H1 (cell line): ENCODE data around the gene SYNDIG1. TPM values are rescaled to one million over a fixed set of nuclear protein-coding genes. Genes with fewer than 3 reads are reported as not detected.

Source experiments
- EP300 ChIP-seq, 2 experiments: IDR thresholded peaks; 1 replicate in 1 of 2; 2 replicates in 1 of 2; pipeline ENCODE4 v1.6.1; 2011 to 2012; ENCODE audit warnings: low read depth in 2 of 2, low read length in 2 of 2, mild to moderate bottlenecking in 2 of 2, borderline replicate concordance in 1 of 2, inconsistent platforms in 1 of 2, moderate library complexity in 1 of 2
- SAP30 ChIP-seq: fragments of 300-600 bp; sonication (generic); IDR thresholded peaks from 2 replicates; pipeline ENCODE4 v1.7.1; 2012; ENCODE audit warnings: low read length, moderate library complexity, mild to moderate bottlenecking, inconsistent platforms; ENCODE audit not compliant: insufficient read depth, insufficient replicate concordance
- ZNF274 ChIP-seq: IDR thresholded peaks from 2 replicates; pipeline ENCODE4 v1.7.0; 2012; ENCODE audit warnings: low read length, borderline replicate concordance; ENCODE audit errors: extremely low read depth
- polyA plus RNA-seq, 7 experiments: library from polyadenylated mRNA; depleted of rRNA in 3 of 7; stranded (reverse) in 5 of 7; unstranded in 2 of 7; fragments of >200 nt in 5 of 7; fragments of 200-250 nt in 2 of 7; gene quantifications; 1 replicate in 5 of 7; 2 replicates in 1 of 7; 4 replicates in 1 of 7; pipeline versions ENCODE4 v1.2.1 to v1.2.3, GENCODE V29; 2011 to 2013; ENCODE audit warnings: missing spikeins in 2 of 7, mixed read lengths in 2 of 7
- total RNA-seq: library from RNA; stranded (reverse); fragmentation: NEBNext Ultra II Directional; extraction: Animal tissue kit (Norgen Biotek cat#: 25700); gene quantifications from 2 replicates; pipeline ENCODE4 v1.2.1, GENCODE V29; 2021
- TF ChIP-seq, protein P1 (sequence below), 3 experiments: IDR thresholded peaks; 1 replicate in 2 of 3; 2 replicates in 1 of 3; pipeline versions ENCODE4 v1.5.1 to v1.6.1; 2011; ENCODE audit warnings: low read length in 3 of 3, mild to moderate bottlenecking in 3 of 3, inconsistent platforms in 2 of 3, low read depth in 1 of 3, moderate library complexity in 1 of 3; ENCODE audit not compliant: insufficient read depth in 1 of 3; ENCODE audit errors: control extremely low read depth in 1 of 3

The SYNDIG1 gene
- total and polyA plus RNA-seq, 2 of the 8 experiments (the other 6 are each of a cell fraction or from before 2014, with no cell fraction given): 6.5 to 7.8 TPM

DNA sequence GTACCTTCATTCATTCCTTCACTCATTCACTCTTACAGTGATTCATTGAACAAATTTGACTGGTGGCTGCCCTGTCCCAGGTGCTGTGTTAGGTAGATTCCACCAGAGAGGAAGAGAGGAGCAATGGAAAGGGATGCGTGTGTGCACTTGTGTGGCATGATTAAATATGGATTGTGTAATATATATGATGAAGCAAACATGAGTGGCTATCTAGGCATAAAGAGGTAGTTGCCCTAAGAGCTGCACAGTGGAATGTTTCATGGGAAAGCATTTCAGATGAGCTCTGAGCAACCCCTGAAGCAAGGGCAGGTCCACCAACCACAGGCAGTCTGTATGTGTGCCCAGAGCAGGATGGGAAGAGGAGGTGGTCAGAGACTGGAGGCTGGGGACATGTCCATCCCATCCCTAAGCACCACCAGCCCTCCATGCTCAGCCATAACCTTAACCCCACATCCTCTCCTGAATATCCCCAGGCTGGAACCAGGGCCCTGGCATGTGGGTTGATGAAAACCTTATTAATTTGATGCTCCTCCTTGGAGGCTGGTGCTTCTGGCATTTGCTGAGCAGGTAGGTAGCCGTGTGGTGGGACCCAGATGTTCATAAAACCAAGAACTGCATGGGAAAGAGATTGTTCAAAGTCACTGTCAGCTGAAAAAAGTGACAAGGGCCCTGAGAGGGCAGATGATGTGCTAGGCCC, 226.2 kb downstream of the SYNDIG1 start (continued):
- TF ChIP-seq, protein P1, sequence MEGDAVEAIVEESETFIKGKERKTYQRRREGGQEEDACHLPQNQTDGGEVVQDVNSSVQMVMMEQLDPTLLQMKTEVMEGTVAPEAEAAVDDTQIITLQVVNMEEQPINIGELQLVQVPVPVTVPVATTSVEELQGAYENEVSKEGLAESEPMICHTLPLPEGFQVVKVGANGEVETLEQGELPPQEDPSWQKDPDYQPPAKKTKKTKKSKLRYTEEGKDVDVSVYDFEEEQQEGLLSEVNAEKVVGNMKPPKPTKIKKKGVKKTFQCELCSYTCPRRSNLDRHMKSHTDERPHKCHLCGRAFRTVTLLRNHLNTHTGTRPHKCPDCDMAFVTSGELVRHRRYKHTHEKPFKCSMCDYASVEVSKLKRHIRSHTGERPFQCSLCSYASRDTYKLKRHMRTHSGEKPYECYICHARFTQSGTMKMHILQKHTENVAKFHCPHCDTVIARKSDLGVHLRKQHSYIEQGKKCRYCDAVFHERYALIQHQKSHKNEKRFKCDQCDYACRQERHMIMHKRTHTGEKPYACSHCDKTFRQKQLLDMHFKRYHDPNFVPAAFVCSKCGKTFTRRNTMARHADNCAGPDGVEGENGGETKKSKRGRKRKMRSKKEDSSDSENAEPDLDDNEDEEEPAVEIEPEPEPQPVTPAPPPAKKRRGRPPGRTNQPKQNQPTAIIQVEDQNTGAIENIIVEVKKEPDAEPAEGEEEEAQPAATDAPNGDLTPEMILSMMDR (IDR thresholded peaks at IDR 0.05; ENCODE audit: control extremely low read depth in 1 of 3, insufficient read depth in 1 of 3, low read depth in 1 of 3, low read length in 3 of 3): no peak
- no peak for TF ChIP-seq ZNF274
- TF ChIP-seq SAP30: no peak
- TF ChIP-seq EP300 (IDR thresholded peaks at IDR 0.05; ENCODE audit: borderline replicate concordance in 1 of 2, low read depth in 2 of 2, low read length in 2 of 2): no peak
